GM18858 (cell line): ENCODE results near the gene SYT15.
"Not testable (repeated sequence)": the region's sequence is repeated elsewhere in the genome, so short reads cannot be mapped to it uniquely, and the experiment has no call there.

ENCODE experiments used
- ATAC-seq: cut with Tn5 transposase; IDR thresholded peaks from one replicate; pipeline ENCODE4 v1.9.1; 2021; ENCODE audit not compliant: unreplicated experiment

Gene SYT15

GRCh38 chr10:46585246-46585645, 6.3 kb downstream of the SYT15 start:
- not testable (repeated sequence) for ATAC-seq

- ATAC-seq = not testable (repeated sequence)
These were observed 8.6 kb downstream of the SYT15 start for GRCh38 chr10:46587546-46587945.

GRCh38 chr10:46588221-46588620, 9.3 kb downstream of the SYT15 start:
- ATAC-seq = not testable (repeated sequence)

- not testable (repeated sequence) for ATAC-seq
These were observed 10.7 kb downstream of the SYT15 start for GRCh38 chr10:46589589-46589988.

GRCh38 chr10:46591053-46591452, 12.1 kb downstream of the SYT15 start:
- ATAC-seq = not testable (repeated sequence)

GRCh38 chr10:46593307-46593706, 14.4 kb downstream of the SYT15 start:
- not testable (repeated sequence) for ATAC-seq

- ATAC-seq = not testable (repeated sequence)
These were observed 15.6 kb downstream of the SYT15 start for GRCh38 chr10:46594453-46595063.

- not testable (repeated sequence) for ATAC-seq
These were observed 17.6 kb downstream of the SYT15 start for GRCh38 chr10:46596570-46596969.

- peak; percentile 69 for ATAC-seq
These were observed 18.8 kb downstream of the SYT15 start for GRCh38 chr10:46597616-46598246.

- ATAC-seq = peak; percentile 82
These were observed 21.6 kb downstream of the SYT15 start for GRCh38 chr10:46600516-46600915.

- ATAC-seq = not testable (repeated sequence)
These were observed 36.6 kb downstream of the SYT15 start for GRCh38 chr10:46615540-46615939.

GRCh38 chr10:46616227-46616626, 37.3 kb downstream of the SYT15 start:
- not testable (repeated sequence) for ATAC-seq

GRCh38 chr10:46617134-46617533, 38.2 kb downstream of the SYT15 start:
- not testable (repeated sequence) for ATAC-seq

GRCh38 chr10:46617913-46618312, 39.0 kb downstream of the SYT15 start:
- ATAC-seq = not testable (repeated sequence)

GRCh38 chr10:46623899-46624654, 45.1 kb downstream of the SYT15 start:
- not testable (repeated sequence) for ATAC-seq

GRCh38 chr10:46629805-46630204, 50.9 kb downstream of the SYT15 start:
- ATAC-seq = not testable (repeated sequence)

- not testable (repeated sequence) for ATAC-seq
These were observed 51.9 kb downstream of the SYT15 start for GRCh38 chr10:46630816-46631215.

- ATAC-seq = not testable (repeated sequence)
These were observed 52.8 kb downstream of the SYT15 start for GRCh38 chr10:46631683-46632082.

GRCh38 chr10:46634698-46635097, 55.8 kb downstream of the SYT15 start:
- ATAC-seq = not testable (repeated sequence)

- not testable (repeated sequence) for ATAC-seq
These were observed 56.5 kb downstream of the SYT15 start for GRCh38 chr10:46635364-46635959.

- ATAC-seq = not testable (repeated sequence)
These were observed 61.1 kb downstream of the SYT15 start for GRCh38 chr10:46640005-46640404.
